ENCODE results near the gene ZNF784.
"Not testable (repeated sequence)": the region's sequence is repeated elsewhere in the genome, so short reads cannot be mapped to it uniquely, and the experiment has no call there.

The ZNF784 gene

GRCh38 chr19:55583897-55584296 lies 40.5 kb downstream of the ZNF784 start:
- DNase-seq (ENCODE audit: low spot score), result not testable (repeated sequence)

DNA sequence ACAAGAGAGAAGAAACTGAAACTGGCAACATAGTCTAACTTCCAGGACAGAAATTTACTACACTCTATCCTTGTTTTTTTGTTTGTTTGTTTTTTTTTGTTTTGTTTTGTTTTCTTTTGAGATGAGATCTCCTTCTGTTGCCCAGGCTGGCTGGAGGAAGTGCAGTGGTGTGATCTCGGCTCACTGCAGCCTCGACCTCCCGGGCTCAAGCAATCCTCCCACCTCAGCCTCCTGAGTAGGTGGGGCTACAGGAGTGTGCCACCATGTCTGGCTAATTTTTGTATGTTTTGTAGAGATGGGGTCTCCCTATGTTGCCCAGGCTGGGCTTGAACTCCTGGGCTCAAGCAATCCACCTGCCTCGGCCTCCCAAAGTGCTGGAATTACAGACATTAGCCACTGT lies 42.1 kb downstream of the ZNF784 start:
- DNase-seq (ENCODE audit: low spot score), result not testable (repeated sequence)

- DNase-seq (ENCODE audit: low spot score), result no peak
Measured at GRCh38 chr19:55581823-55582223, 42.5 kb downstream of the ZNF784 start.

DNA sequence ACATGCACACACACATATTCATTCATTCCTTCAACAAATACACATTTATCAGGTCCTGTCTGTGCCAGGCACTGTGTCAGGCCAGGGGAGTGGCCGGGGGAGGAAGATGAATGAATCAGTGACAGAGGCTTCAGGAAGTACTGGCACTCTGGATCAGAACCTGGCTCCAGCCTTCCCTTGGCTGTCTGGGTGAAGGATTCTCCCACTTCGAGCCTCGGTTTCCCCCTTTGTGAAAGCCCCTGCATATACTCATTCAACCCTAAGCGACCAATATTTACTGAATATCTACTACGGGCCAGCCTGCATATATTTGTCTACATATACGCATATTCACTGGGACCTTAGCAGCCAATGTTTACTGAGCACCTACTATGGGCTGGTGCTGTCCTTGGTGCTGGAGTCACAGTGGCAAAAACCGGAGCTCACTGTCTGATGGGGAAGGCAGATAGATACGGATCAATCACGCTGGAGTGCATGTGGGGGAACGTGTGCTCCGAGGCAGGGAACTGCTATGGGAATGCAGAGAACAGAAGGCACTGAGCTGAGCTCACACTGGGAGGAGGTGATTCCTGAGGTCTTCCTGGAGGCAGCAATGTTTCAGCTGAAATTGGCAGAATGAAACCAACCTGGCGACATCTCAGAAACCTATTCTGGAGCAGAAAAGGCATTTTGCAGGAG lies 43.1 kb downstream of the ZNF784 start:
- no peak for DNase-seq (ENCODE audit: low spot score)

- peak; percentile 82 for DNase-seq (ENCODE audit: low spot score)
Measured at GRCh38 chr19:55580628-55581144, 43.7 kb downstream of the ZNF784 start, which contains the start of gene ZNF579. Gene ZNF579, minus strand, starts transcription at chr19:55580848. Its CDS starts 1,209 bp downstream, at chr19:55579639.

DNA sequence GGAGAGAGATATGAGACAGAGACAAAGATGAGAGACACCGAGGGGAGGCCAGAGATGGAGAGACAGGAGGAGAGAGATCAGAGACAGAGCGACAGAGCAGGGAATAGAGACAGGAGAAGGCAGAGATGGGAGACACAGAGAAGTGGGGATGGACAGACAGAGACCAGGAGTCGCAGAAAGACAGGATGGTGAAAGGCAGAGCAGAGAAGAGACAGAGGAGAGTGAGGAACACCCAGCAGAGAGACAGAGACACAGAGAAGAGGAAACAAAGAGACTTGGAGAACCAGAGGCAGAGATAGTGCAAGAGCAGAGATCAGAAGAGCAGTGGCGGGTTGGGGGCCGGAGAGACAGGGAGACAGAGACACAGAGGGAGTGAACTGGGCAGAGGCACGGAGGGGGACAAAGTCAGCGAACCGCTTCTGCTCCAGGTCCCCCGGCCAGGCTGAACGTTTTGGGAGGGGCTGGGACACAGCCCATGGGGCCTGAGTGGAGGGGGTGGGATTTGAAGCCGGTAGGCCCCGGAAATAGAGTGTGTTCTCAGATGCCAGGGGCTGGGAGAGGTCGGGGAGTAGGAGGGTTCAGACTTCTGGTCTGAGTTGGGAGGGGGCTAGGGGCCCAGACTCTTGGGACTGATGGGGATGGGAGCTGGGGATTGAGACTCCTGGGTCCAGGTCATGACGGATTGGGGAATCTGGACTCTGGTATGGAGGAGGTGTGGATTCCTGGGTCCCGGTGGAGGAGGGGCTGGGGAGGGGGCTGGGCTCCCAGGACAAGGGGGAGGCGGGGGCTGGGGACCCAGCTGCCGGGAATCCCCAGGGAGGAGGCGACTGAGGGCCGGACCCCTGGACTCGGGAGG lies 44.4 kb downstream of the ZNF784 start:
- no peak for DNase-seq (ENCODE audit: low spot score)

DNA sequence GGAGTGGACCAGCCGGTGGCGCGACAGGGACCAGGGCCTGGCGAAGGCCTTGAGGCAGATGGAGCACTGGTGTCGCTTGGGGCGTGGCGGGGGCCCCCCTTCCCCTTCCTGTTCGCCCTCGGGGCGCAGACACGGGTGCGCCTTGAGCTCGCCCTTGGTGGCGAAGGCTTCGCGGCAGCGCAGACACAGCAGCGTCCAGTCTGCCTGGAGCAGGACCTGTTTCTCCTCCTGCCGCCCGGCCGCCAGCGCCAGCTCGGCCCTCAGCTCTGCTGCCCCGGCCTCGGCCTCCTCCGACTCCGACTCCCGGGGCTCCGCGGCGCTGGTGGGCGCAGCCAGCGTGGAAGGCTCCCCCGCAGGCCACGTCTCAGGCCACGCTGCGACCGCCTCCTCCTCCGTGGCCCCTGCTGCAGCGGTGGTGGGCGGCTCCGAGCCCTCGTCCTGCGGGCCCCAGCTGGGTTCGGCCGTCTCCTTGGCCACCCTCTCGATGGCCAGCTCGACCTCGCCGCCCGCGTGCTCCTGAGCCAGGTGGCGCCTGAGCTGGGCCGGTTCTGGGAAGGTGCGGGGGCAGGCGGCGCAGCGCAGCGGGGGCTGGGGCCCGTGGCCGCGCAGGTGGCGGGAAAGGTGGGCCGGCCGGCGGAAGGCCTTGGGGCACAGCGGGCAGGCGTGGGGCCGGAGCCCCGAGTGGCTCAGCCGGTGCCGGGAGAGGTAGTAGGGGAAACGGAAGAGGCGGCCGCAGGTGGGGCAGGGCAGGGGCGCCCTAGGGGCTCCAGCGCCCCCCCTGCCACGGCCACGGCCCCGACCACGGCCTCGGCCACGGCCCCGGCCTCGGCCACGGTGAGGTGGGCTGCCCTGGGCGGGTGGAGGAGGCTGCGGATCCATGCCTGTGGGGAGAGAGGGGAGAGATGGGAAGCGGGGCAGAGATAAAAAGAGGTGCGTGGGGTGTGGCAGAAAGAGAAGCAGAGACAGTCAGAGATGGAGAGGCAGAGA lies 45.3 kb downstream of the ZNF784 start:
- DNase-seq (ENCODE audit: low spot score), result no peak

- DNase-seq (ENCODE audit: low spot score), result no peak
Measured at GRCh38 chr19:55578031-55578760, 46.2 kb downstream of the ZNF784 start.

GRCh38 chr19:55576746-55577145 lies 47.6 kb downstream of the ZNF784 start:
- DNase-seq (ENCODE audit: low spot score), result no peak

DNA sequence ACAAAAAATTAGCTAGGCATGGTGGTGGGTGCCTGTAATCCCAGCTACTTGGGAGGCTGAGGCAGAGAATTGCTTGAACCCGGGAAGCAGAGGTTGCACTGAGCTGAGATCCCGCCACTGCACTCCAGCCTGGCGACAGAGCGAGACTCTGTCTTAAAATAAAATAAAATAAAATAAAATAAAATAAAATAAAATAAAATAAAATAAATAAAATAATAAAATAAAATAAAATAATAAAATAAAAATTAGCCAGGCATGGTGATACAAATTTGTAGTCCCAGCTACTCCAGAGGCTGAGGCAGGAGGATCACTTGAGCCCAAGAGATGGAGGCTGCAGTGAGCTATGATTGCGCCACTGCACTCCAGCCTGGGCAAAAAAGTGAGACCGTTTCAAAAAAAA lies 50.4 kb downstream of the ZNF784 start:
- not testable (repeated sequence) for DNase-seq (ENCODE audit: low spot score)

All from activated CD4-positive, alpha-beta T cell treated with anti-CD3 and anti-CD28 coated beads, Interleukin-2, Interleukin-4, amounts not matched to agents 100 ng/mL and 50 ng/mL, durations not matched to agents 16 hours and 8 hours (primary cell).